HepG2 (cell line): ENCODE results near the gene SLC25A10. TPM values are rescaled to one million over a fixed set of nuclear protein-coding genes. Genes with fewer than 3 reads are reported as not detected.
A peak's percentile ranks its signal among the peaks of the same experiment; 100 is the strongest.

Source experiments
- CBFB ChIP-seq: sonication (generic); formaldehyde crosslinking; IDR thresholded peaks from 2 replicates; pipeline ENCODE4 v1.4.0; 2020; ENCODE audit warnings: missing genetic modification reagents
- IKZF1 ChIP-seq: fragments of 450-650 bp; IDR thresholded peaks from 2 replicates; pipeline ENCODE4 v1.7.1; 2016
- MBD4 ChIP-seq: IDR thresholded peaks from 2 replicates; pipeline ENCODE4 v1.6.1; 2012; ENCODE audit warnings: low read length, inconsistent platforms, borderline replicate concordance
- MEIS1 ChIP-seq: sonication (generic); formaldehyde crosslinking; IDR thresholded peaks from 2 replicates; pipeline ENCODE4 v1.9.0; 2021; ENCODE audit warnings: mild to moderate bottlenecking, missing genetic modification reagents, moderate library complexity, borderline replicate concordance
- ONECUT2 ChIP-seq: sonication (generic); formaldehyde crosslinking; IDR thresholded peaks from 2 replicates; pipeline ENCODE4 v1.4.0; 2020; ENCODE audit warnings: missing genetic modification reagents
- PCBP1 ChIP-seq: fragments of 200-400 bp; formaldehyde crosslinking; IDR thresholded peaks from 2 replicates; pipeline ENCODE4 v1.6.1; 2017; ENCODE audit warnings: mild to moderate bottlenecking, low read depth, low read length, borderline replicate concordance
- RBM22 ChIP-seq: fragments of 200-400 bp; formaldehyde crosslinking; optimal IDR thresholded peaks from 2 replicates; pipeline ENCODE3; 2017; ENCODE audit warnings: mild to moderate bottlenecking, low read length, moderate library complexity
- SAP130 ChIP-seq: IDR thresholded peaks from 2 replicates; pipeline ENCODE4 v1.6.1; 2016; ENCODE audit warnings: low read depth
- SPEN ChIP-seq: sonication (generic); formaldehyde crosslinking; IDR thresholded peaks from 2 replicates; pipeline ENCODE4 v1.5.1; 2020; ENCODE audit warnings: low read depth, mild to moderate bottlenecking, missing genetic modification reagents
- TAF15 ChIP-seq: fragments of 200-400 bp; formaldehyde crosslinking; IDR thresholded peaks from one replicate; pipeline ENCODE4 v1.6.1; 2018; ENCODE audit warnings: mild to moderate bottlenecking, low read depth, low read length; ENCODE audit not compliant: poor library complexity, severe bottlenecking
- ZNF468 ChIP-seq: sonication (generic); formaldehyde crosslinking; IDR thresholded peaks from 2 replicates; pipeline ENCODE4 v1.8.0; 2022; ENCODE audit warnings: mild to moderate bottlenecking, moderate library complexity, missing genetic modification reagents
- ZNF501 ChIP-seq: sonication (generic); formaldehyde crosslinking; IDR thresholded peaks from 2 replicates; pipeline ENCODE4 v1.5.1; 2020; ENCODE audit warnings: mild to moderate bottlenecking, moderate library complexity, missing genetic modification reagents
- ZNF546 ChIP-seq: sonication (generic); formaldehyde crosslinking; conservative IDR thresholded peaks from 2 replicates; pipeline ENCODE4 v1.8.1; 2023; ENCODE audit warnings: mild to moderate bottlenecking, missing genetic modification reagents
- ZNF598 ChIP-seq: sonication (generic); formaldehyde crosslinking; IDR thresholded peaks from 2 replicates; pipeline ENCODE4 v1.5.1; 2020; ENCODE audit warnings: mild to moderate bottlenecking, missing genetic modification reagents, borderline replicate concordance
- ZNF879 ChIP-seq: sonication (generic); formaldehyde crosslinking; IDR thresholded peaks from 2 replicates; pipeline ENCODE4 v1.8.1; 2023; ENCODE audit warnings: missing genetic modification reagents
- ZSCAN21 ChIP-seq: sonication (generic); formaldehyde crosslinking; IDR thresholded peaks from 2 replicates; pipeline ENCODE4 v1.8.0; 2022; ENCODE audit warnings: mild to moderate bottlenecking, missing genetic modification reagents, moderate library complexity, borderline replicate concordance
- ZSCAN9 ChIP-seq: IDR thresholded peaks from 2 replicates; pipeline ENCODE4 v1.6.1; 2016; ENCODE audit warnings: borderline replicate concordance
- polyA plus RNA-seq, 8 experiments: library from polyadenylated mRNA; depleted of rRNA in 3 of 8; stranded (reverse) in 7 of 8; unstranded in 1 of 8; fragments of >200 nt; fragmentation: Illumina TruSeq in 4 of 8; extraction: Trizol in 4 of 8; gene quantifications; 2 replicates each; pipeline versions ENCODE4 v1.2.1 to v1.2.3, GENCODE V29; 2011 to 2016; ENCODE audit warnings: low read depth in 4 of 8, missing spikeins in 1 of 8, mixed read lengths in 1 of 8; ENCODE audit not compliant: insufficient read depth in 1 of 8
- total RNA-seq, 5 experiments: library from RNA; depleted of rRNA; stranded (reverse); fragments of >200 nt; fragmentation: Illumina TruSeq; extraction: Trizol; gene quantifications; 2 replicates each; pipeline ENCODE4 v1.2.3, GENCODE V29; 2016; ENCODE audit warnings: low read depth in 1 of 5
- TF ChIP-seq, protein P1 (sequence below): sonication (generic); formaldehyde crosslinking; IDR thresholded peaks from 2 replicates; pipeline ENCODE4 v1.4.0; 2020; ENCODE audit warnings: mild to moderate bottlenecking, missing genetic modification reagents
- TF ChIP-seq, protein P2 (sequence below): sonication (generic); formaldehyde crosslinking; IDR thresholded peaks from 2 replicates; pipeline ENCODE4 v1.4.0; 2020; ENCODE audit warnings: mild to moderate bottlenecking, missing genetic modification reagents, borderline replicate concordance
- TF ChIP-seq, protein P3 (sequence below): IDR thresholded peaks from 2 replicates; pipeline ENCODE4 v1.6.1; 2016; ENCODE audit warnings: missing biosample characterization, missing genetic modification reagents, low read depth
- TF ChIP-seq, protein P4 (sequence below): IDR thresholded peaks from 2 replicates; pipeline ENCODE4 v1.6.1; 2016; ENCODE audit warnings: missing compliant biosample characterization, missing genetic modification reagents, borderline replicate concordance

SLC25A10 gene
- total and polyA plus RNA-seq, 2 of the 13 experiments (the other 11 are each of a cell fraction or from before 2014, with no cell fraction given): 46.5 to 140 TPM

DNA sequence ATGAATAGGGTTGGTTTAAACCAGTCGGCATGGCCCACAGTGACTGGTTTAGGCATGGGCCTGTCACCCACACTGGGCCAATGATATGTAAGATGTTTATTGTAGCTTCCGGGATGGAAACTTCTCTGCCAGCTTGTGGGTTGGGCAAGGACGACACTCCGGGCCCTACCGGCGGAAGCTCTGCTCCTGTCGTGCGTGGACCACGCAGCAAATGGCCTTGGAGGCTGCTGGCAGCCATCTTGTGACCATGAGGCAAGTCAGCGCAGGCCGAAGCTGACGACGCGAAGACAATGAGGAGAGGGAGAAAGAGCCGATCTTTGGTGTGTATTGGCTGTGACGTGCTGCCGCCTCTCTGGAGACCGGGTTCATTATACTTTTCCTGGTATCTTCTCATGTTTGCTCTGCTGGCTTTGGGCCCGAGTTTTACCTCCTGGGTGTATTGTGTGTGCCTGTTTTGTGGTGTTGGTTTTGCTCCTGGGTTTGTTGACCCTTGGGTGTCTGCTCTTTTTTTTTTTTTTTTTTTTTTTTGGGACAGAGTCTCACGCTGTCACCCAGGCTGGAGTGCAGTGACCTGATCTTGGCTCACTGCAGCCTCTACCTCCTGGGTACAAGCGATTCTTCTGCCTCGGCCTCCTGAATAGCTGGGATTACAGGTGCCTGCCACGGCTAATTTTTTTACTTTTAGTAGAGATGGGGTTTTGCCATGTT is 15.4 kb downstream of the SLC25A10 start (continued):
- TF ChIP-seq MEIS1 (CRISPR knock-in tag) (peak; percentile 80; the same call in 1 of the 2 replicates), SAP130 (CRISPR knock-in tag) (peak; percentile 81), ZSCAN9 (CRISPR knock-in tag) (peak; percentile 99), IKZF1 (no peak), PCBP1 (no peak), SPEN (CRISPR knock-in tag) (peak; percentile 92), CBFB (peak; percentile 93), ZNF468 (CRISPR knock-in tag) (0 out of 2 replicates have a peak, but pooled peaks have one; percentile 87), RBM22 (peak; percentile 47), ZNF879 (CRISPR knock-in tag) (peak; percentile 98), ZSCAN21 (peak; percentile 98), ZNF598 (peak; percentile 100), TAF15 (no peak), ONECUT2 (no peak; the same call in 1 of the 2 replicates), ZNF501 (CRISPR knock-in tag) (peak; percentile 91), MBD4 (no peak), ZNF546 (CRISPR knock-in tag) (peak; percentile 92)
- TF ChIP-seq, protein P1, sequence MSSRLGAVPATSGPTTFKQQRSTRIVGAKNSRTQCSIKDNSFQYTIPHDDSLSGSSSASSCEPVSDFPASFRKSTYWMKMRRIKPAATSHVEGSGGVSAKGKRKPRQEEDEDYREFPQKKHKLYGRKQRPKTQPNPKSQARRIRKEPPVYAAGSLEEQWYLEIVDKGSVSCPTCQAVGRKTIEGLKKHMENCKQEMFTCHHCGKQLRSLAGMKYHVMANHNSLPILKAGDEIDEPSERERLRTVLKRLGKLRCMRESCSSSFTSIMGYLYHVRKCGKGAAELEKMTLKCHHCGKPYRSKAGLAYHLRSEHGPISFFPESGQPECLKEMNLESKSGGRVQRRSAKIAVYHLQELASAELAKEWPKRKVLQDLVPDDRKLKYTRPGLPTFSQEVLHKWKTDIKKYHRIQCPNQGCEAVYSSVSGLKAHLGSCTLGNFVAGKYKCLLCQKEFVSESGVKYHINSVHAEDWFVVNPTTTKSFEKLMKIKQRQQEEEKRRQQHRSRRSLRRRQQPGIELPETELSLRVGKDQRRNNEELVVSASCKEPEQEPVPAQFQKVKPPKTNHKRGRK (CRISPR knock-in tag): peak; percentile 69; the same call in 1 of the 2 replicates
- TF ChIP-seq, protein P2, sequence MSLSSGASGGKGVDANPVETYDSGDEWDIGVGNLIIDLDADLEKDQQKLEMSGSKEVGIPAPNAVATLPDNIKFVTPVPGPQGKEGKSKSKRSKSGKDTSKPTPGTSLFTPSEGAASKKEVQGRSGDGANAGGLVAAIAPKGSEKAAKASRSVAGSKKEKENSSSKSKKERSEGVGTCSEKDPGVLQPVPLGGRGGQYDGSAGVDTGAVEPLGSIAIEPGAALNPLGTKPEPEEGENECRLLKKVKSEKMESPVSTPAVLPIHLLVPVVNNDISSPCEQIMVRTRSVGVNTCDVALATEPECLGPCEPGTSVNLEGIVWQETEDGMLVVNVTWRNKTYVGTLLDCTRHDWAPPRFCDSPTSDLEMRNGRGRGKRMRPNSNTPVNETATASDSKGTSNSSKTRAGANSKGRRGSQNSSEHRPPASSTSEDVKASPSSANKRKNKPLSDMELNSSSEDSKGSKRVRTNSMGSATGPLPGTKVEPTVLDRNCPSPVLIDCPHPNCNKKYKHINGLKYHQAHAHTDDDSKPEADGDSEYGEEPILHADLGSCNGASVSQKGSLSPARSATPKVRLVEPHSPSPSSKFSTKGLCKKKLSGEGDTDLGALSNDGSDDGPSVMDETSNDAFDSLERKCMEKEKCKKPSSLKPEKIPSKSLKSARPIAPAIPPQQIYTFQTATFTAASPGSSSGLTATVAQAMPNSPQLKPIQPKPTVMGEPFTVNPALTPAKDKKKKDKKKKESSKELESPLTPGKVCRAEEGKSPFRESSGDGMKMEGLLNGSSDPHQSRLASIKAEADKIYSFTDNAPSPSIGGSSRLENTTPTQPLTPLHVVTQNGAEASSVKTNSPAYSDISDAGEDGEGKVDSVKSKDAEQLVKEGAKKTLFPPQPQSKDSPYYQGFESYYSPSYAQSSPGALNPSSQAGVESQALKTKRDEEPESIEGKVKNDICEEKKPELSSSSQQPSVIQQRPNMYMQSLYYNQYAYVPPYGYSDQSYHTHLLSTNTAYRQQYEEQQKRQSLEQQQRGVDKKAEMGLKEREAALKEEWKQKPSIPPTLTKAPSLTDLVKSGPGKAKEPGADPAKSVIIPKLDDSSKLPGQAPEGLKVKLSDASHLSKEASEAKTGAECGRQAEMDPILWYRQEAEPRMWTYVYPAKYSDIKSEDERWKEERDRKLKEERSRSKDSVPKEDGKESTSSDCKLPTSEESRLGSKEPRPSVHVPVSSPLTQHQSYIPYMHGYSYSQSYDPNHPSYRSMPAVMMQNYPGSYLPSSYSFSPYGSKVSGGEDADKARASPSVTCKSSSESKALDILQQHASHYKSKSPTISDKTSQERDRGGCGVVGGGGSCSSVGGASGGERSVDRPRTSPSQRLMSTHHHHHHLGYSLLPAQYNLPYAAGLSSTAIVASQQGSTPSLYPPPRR (CRISPR knock-in tag): peak; percentile 80
- TF ChIP-seq, protein P3, sequence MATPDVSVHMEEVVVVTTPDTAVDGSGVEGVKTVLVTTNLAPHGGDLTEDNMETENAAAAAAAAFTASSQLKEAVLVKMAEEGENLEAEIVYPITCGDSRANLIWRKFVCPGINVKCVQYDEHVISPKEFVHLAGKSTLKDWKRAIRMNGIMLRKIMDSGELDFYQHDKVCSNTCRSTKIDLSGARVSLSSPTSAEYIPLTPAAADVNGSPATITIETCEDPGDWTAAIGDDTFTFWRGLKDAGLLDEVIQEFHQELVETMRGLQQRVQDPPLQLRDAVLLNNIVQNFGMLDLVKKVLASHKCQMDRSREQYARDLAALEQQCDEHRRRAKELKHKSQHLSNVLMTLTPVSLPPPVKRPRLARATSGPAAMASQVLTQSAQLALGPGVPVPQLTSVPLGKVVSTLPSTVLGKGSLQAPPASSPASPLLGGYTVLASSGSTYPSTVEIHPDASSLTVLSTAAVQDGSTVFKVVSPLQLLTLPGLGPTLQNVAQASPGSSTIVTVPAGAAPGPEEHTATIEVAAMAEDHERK (CRISPR knock-in tag): peak; percentile 77
- TF ChIP-seq, protein P4, sequence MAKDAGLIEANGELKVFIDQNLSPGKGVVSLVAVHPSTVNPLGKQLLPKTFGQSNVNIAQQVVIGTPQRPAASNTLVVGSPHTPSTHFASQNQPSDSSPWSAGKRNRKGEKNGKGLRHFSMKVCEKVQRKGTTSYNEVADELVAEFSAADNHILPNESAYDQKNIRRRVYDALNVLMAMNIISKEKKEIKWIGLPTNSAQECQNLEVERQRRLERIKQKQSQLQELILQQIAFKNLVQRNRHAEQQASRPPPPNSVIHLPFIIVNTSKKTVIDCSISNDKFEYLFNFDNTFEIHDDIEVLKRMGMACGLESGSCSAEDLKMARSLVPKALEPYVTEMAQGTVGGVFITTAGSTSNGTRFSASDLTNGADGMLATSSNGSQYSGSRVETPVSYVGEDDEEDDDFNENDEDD (CRISPR knock-in tag): peak; percentile 100
